ENCODE measurements around the gene PHF2. TPM values are rescaled to one million over a fixed set of nuclear protein-coding genes. Genes with fewer than 3 reads are reported as not detected.

PHF2 gene
- total RNA-seq, 1 experiment from 2014 or later, result 18.9 TPM

DNA sequence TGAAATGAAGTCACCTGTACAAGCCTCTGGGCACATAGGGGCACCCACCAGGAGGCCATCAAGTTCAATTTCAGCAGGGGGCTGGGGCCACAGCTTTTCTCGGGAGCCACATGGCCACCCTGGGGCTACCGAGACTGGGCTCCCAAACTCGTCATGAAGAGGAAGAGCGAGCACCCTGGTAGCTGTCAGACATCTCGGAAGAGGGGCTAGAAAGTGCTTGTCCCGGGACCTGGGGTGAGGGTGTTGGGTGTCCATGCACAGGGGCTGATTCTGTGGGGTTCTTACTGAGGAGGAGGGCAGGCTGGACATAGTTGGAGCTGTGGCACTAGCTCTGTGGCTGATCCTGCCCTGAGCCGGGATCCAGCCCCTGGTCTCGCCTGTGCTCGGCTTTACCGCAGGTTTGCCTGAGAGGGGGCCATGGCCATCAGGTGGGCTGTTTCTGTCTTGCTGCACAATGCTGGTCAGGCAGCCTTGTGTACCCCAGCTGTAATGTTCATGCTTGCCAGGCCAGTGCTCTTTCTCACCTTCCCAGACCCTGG, 70.3 kb downstream of the PHF2 start:
- TF ChIP-seq CTCF (IDR thresholded peaks at IDR 0.05; ENCODE audit: unreplicated experiment), result no peak
- POLR2A ChIA-PET, result no interaction called here
- H3K9me3 Mint-ChIP-seq (ENCODE audit: unreplicated experiment), result no peaks in the 10 kb centered on the region
- intact Hi-C loops (cut with micrococcal nuclease), result no loop called here
- CTCF ChIA-PET, result interaction anchor here (0.8 kb wide), 1 partner anchor 1898 kb away, joined by 4 read pairs; no protein-coding TSS in a partner anchor
- H3K4me1 Mint-ChIP-seq (ENCODE audit: insufficient read depth, unreplicated experiment), result no peaks in the 10 kb centered on the region
- no peak overlapping the region for H3K4me3 Mint-ChIP-seq (ENCODE audit: unreplicated experiment)
- peaks cover 26% of the 10 kb centered on the region for H3K36me3 Mint-ChIP-seq (ENCODE audit: insufficient read depth, unreplicated experiment)
- H3K27ac Mint-ChIP-seq (ENCODE audit: low read depth, unreplicated experiment), result no peak overlapping the region
- DNase-seq (ENCODE audit: unreplicated experiment), result no peak
- no peaks in the 10 kb centered on the region for H3K27me3 Mint-ChIP-seq (ENCODE audit: insufficient read depth, unreplicated experiment)
- BruUV-seq (replicated peaks), result no TSS peak

GRCh38 chr9:93648181-93648580, 71.8 kb downstream of the PHF2 start:
- no peak overlapping the region for H3K4me3 Mint-ChIP-seq (ENCODE audit: unreplicated experiment)
- H3K9me3 Mint-ChIP-seq (ENCODE audit: unreplicated experiment), result no peaks in the 10 kb centered on the region
- no peaks in the 10 kb centered on the region for H3K27me3 Mint-ChIP-seq (ENCODE audit: insufficient read depth, unreplicated experiment)
- ChIA-PET CTCF (interaction anchor here (0.6 kb wide), 2 partner anchors 187 to 1162 kb away, joined by 3 to 6 read pairs; no protein-coding TSS in a partner anchor), POLR2A (no interaction called here)
- peaks cover 25% of the 10 kb centered on the region for H3K36me3 Mint-ChIP-seq (ENCODE audit: insufficient read depth, unreplicated experiment)
- no peaks in the 10 kb centered on the region for H3K4me1 Mint-ChIP-seq (ENCODE audit: insufficient read depth, unreplicated experiment)
- TF ChIP-seq CTCF (IDR thresholded peaks at IDR 0.05; ENCODE audit: unreplicated experiment), result no peak
- no TSS peak for BruUV-seq (replicated peaks)
- H3K27ac Mint-ChIP-seq (ENCODE audit: low read depth, unreplicated experiment), result no peak overlapping the region
- intact Hi-C loops (cut with micrococcal nuclease), result no loop called here
- DNase-seq (ENCODE audit: unreplicated experiment), result no peak

GRCh38 chr9:93648836-93649235, 72.5 kb downstream of the PHF2 start:
- intact Hi-C loops (cut with micrococcal nuclease), result no loop called here
- Mint-ChIP-seq H3K4me3 (ENCODE audit: unreplicated experiment) (no peak overlapping the region), H3K36me3 (ENCODE audit: insufficient read depth, unreplicated experiment) (peaks cover 32% of the 10 kb centered on the region), H3K4me1 (ENCODE audit: insufficient read depth, unreplicated experiment) (no peaks in the 10 kb centered on the region), H3K27me3 (ENCODE audit: insufficient read depth, unreplicated experiment) (no peaks in the 10 kb centered on the region), H3K27ac (ENCODE audit: low read depth, unreplicated experiment) (no peak overlapping the region), H3K9me3 (ENCODE audit: unreplicated experiment) (no peaks in the 10 kb centered on the region)
- BruUV-seq (replicated peaks), result no TSS peak
- no peak for DNase-seq (ENCODE audit: unreplicated experiment)
- ChIA-PET CTCF (no interaction called here), POLR2A (no interaction called here)
- no peak for TF ChIP-seq CTCF (IDR thresholded peaks at IDR 0.05; ENCODE audit: unreplicated experiment)

- ChIA-PET POLR2A (no interaction called here), CTCF (no interaction called here)
- H3K4me3 Mint-ChIP-seq (ENCODE audit: unreplicated experiment), result no peak overlapping the region
Measured at GRCh38 chr9:93649610-93650261, 73.4 kb downstream of the PHF2 start.

More at GRCh38 chr9:93649610-93650261, 73.4 kb downstream of the PHF2 start:
- intact Hi-C loops (cut with micrococcal nuclease), result no loop called here
- no peak for DNase-seq (ENCODE audit: unreplicated experiment)
- no peak for TF ChIP-seq CTCF (IDR thresholded peaks at IDR 0.05; ENCODE audit: unreplicated experiment)
- H3K27me3 Mint-ChIP-seq (ENCODE audit: insufficient read depth, unreplicated experiment), result no peaks in the 10 kb centered on the region
- BruUV-seq (replicated peaks), result no TSS peak
- no peak overlapping the region for H3K27ac Mint-ChIP-seq (ENCODE audit: low read depth, unreplicated experiment)
- H3K4me1 Mint-ChIP-seq (ENCODE audit: insufficient read depth, unreplicated experiment), result no peaks in the 10 kb centered on the region
- H3K36me3 Mint-ChIP-seq (ENCODE audit: insufficient read depth, unreplicated experiment), result peaks cover 26% of the 10 kb centered on the region
- H3K9me3 Mint-ChIP-seq (ENCODE audit: unreplicated experiment), result no peaks in the 10 kb centered on the region

Data from MCF 10A (cell line).